GM18526 (cell line): ENCODE measurements around the gene MAP3K5.

Experiments
- POLR2A ChIP-seq: IDR thresholded peaks from 3 replicates; pipeline ENCODE4 v1.6.1; 2011; ENCODE audit not compliant: insufficient read length; ENCODE audit errors: extremely low read depth

Gene MAP3K5

DNA sequence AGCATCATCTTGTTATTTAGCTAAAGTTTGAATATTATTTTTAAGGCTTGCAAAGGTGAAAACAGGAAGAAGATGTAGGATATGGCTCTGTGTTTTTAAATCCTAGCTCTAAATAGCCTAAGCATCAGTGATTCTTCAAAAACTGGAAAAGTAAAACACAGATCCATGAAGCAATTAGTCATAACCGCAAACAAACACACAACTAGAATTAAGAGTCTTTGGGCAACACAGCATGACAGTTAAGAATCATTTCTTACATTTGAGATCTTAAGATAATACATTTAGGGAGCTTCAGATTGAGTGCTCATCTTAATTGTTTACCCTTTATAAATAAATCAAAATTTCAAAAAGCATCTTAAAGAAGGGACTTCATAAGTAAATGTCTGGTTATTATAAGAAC lies 126.2 kb downstream of the MAP3K5 start:
- no peak for TF ChIP-seq POLR2A

DNA sequence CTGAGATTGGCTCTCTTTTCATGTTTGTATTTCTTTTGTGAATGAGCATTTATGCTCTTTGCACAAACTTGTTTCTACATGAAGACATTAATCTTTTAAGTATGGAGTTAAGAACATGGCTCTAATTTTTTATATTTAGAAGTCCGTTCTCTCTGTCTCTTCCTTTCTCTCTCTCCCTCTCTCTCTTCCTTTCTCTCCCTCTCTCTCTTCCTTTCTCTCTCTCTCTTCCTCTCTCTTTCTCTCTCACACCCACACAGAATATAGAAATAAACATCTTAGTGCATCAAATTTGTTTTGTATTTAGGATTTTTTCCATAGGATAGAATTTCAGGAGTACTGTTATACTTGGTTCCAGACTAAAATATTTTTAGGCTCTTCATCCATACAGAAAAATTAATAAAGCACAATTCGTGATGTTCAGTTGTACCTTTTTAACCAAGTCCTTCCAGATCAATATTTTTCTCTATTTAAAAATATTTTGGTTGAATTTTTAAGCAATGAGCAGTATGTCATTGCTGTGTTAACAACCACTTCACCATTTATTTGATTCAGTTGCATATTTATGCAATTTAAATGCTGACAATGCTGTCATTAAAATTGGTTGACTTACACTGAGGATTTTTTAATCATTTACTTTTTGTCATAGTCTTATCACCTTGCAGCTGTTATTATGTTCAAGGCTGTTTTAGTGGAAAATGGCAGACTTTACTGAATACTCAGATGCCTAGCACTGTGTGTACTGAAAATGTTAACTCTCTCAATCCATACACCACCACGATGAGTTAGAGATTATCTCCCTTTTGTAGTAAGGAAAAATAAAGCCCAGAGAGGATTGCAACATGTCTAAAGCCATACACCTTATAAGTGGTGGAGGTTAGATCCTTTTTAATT lies 129.7 kb downstream of the MAP3K5 start:
- no peak for TF ChIP-seq POLR2A

- no peak for TF ChIP-seq POLR2A
These were observed 131.6 kb downstream of the MAP3K5 start for GRCh38 chr6:136660727-136661126.

GRCh38 chr6:136659991-136660499 lies 132.2 kb downstream of the MAP3K5 start:
- TF ChIP-seq POLR2A: no peak

DNA sequence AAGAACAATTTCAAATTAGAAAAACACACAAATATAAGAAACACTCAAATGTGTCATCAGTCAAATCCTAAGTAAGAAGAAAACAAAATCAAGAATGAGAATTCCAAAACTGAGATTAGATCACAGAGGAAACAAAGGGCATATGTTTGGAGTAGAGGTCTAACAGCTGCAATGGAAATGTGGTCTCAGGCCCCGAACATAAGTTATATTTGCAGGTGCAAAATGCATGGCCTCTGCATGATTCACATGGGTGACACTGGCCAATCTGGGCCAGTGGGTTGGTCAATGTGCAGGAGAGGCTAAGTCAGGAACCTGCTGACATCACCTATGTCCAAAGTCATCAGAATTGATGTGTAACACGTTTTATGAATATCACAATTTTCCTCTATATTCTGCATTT lies 133.6 kb downstream of the MAP3K5 start:
- TF ChIP-seq POLR2A: no peak

DNA sequence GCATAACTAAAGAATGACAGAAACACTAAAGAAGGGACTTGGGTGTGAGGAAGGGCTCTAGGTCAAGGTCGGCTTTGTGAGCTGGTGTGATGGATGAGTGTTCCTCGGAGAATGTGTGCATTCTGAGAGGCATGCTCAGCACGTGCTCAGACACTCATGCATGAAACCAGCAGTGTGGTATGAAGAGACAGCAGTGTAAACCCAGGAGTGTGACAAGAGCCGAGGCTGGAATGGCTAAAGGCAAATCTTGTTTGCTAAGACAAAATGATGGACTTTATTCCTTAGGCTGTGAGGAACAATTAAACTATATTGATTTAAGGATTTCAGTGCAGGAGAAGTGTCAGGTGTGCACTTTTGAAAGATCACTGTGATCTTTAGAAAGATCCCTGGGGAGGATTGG lies 134.6 kb downstream of the MAP3K5 start:
- TF ChIP-seq POLR2A: no peak

DNA sequence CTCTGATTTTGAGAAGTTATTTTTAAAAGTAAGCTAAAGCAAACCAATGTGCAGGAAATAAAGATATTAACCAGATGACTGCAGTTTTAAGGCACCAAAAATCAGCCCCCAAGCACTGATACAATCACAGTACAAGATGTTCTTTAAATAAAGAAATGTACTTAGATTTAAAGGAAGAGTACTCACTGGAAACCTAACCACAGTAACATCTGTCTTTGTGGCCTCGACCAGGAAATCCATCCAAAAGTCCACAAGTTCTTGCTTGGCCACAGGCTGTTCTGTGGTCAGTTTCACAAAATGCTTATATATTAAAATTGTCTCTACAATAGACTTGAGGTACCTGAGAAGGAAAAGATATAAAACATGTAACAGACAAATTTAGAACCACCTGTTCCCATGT lies 136.2 kb downstream of the MAP3K5 start:
- no peak for TF ChIP-seq POLR2A

GRCh38 chr6:136655239-136656014 lies 136.8 kb downstream of the MAP3K5 start:
- no peak for TF ChIP-seq POLR2A

GRCh38 chr6:136654086-136654485 lies 138.2 kb downstream of the MAP3K5 start:
- TF ChIP-seq POLR2A: no peak

DNA sequence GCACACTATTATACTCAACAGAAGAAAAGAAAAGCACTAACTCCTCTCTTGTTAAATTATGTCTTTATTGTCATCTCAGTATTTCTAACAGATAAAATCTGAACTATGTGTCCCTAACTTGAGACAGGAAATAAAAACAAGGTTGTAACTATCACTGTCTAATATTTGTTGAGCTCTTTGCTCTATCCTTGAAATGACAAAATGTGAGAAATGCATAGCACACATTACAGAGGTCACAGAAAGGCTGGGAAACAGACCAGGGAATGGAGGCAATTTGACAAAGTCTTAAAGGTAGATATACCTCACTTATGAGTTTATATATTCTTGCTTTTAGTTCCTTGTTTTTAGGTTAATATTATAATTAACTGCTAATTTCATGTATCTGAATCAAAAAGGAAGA lies 139.6 kb downstream of the MAP3K5 start:
- no peak for TF ChIP-seq POLR2A

GRCh38 chr6:136651982-136652381 lies 140.3 kb downstream of the MAP3K5 start:
- TF ChIP-seq POLR2A: no peak

DNA sequence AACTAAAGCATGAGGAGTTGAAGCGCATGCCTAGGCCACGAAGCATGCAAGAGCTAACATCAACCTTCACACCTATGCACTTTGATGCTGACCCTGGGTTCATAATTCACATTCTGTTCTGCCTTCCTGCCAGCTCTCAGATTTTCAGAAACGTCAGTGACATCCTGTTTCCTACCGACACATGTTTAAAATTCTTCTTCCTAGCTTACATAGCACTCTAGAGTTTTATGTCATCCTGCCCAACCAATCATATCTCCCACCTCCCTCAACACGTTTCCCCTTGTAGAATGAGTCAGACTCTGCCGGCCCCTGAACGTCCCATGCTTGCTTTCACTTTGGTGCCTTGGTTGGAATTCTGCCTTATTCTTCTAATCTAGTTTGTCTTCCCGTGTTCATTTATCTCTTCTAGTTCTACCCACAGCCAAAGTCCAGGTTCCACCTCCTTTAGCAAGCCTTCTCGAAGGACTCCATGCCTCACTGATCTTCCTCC lies 144.9 kb downstream of the MAP3K5 start:
- no peak for TF ChIP-seq POLR2A

- no peak for TF ChIP-seq POLR2A
These were observed 145.9 kb downstream of the MAP3K5 start for GRCh38 chr6:136646377-136646776.

DNA sequence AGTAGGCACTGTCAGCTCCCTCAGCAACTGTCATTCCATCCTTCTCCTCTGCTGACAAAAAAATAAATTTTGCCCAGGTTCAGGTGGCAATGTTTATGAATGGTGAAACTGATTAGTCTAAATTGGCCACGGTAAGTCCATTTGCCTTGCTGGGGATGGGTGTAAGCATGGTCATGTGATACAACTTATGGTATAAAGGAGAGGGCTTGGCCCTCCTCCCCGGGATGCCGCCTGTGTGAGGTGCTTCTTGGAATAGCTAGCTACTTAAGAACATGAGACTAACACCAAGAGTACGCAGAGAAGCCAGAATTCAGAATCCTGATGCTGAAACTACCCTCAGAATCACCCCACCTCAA lies 147.7 kb downstream of the MAP3K5 start:
- no peak for TF ChIP-seq POLR2A

DNA sequence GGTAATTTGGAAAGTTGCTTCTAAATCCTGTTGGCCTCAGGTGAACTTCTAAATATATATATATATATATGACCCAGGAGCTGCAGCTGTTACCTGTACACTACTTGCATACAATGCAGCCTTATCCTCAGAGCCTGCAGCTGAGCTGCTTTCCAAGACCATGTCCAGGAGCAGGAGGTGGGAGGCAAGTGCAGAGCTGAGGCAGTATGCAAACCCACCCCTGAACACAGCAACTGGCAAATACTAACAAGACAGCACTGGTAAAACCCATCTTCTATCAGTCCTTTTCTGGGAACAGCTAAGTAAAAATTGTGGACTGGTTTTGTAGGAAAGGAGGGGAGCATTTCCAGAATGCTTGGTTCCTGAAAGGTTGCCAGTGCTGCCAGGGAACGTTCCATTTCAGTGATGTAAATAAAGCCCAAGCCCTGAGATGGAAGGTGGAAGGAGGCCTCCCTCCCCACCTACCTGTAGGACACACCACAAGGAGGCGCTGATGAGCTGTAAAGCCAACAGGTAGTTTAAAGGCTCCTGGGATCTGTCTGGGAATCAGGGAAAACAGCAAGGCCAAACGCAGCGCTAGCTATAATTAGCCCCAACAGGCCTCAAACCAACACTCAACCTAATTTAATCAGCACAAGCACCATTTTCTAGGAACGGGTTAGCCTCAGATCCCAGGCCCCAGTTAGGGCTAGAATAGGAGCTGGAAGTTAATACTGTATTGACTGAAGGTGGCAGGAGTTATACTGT lies 148.3 kb downstream of the MAP3K5 start:
- TF ChIP-seq POLR2A: no peak
